Dermis blood vessel endothelial cell (primary cell): ENCODE results near the gene RFTN1. TPM values are rescaled to one million over a fixed set of nuclear protein-coding genes. Genes with fewer than 3 reads are reported as not detected.

Experiments
- DNase-seq: peaks from one replicate; pipeline ENCODE4 v3.0.0; 2010
- total RNA-seq: library from RNA; depleted of rRNA; stranded (reverse); fragments of >200 nt; gene quantifications from 2 replicates; pipeline ENCODE4 v1.2.3, GENCODE V29; 2014

The RFTN1 gene
- total RNA-seq, 1 donor from 2014 or later, result 47.8 TPM

- peak; percentile 40 for DNase-seq
Observed at GRCh38 chr3:16427103-16427965, 86.2 kb downstream of the RFTN1 start.

- DNase-seq, result no peak
Observed at GRCh38 chr3:16426665-16427064, 86.8 kb downstream of the RFTN1 start.

- no peak for DNase-seq
Observed at GRCh38 chr3:16426029-16426400, 87.5 kb downstream of the RFTN1 start.

GRCh38 chr3:16425398-16426028 is 88.0 kb downstream of the RFTN1 start:
- no peak for DNase-seq

- no peak for DNase-seq
Observed at GRCh38 chr3:16423947-16424673, 89.4 kb downstream of the RFTN1 start.

- no peak for DNase-seq
Observed at GRCh38 chr3:16423298-16423697, 90.2 kb downstream of the RFTN1 start.

- DNase-seq, result peak; percentile 28
Observed at GRCh38 chr3:16419640-16420241, 93.8 kb downstream of the RFTN1 start.

GRCh38 chr3:16417945-16418739 is 95.4 kb downstream of the RFTN1 start:
- no peak for DNase-seq

GRCh38 chr3:16415911-16416476 is 97.5 kb downstream of the RFTN1 start:
- DNase-seq, result no peak

- DNase-seq, result no peak
Observed at GRCh38 chr3:16413321-16413720, 100.2 kb downstream of the RFTN1 start.

GRCh38 chr3:16412192-16412800 is 101.2 kb downstream of the RFTN1 start:
- DNase-seq, result no peak

GRCh38 chr3:16411441-16411840 is 102.1 kb downstream of the RFTN1 start:
- DNase-seq, result no peak

- DNase-seq, result no peak
Observed at GRCh38 chr3:16410659-16411058, 102.8 kb downstream of the RFTN1 start.

- no peak for DNase-seq
Observed at GRCh38 chr3:16409032-16409431, 104.5 kb downstream of the RFTN1 start.

- DNase-seq, result no peak
Observed at GRCh38 chr3:16407366-16407765, 106.1 kb downstream of the RFTN1 start.

GRCh38 chr3:16406579-16406978 is 106.9 kb downstream of the RFTN1 start:
- DNase-seq, result no peak

- DNase-seq, result no peak
Observed at GRCh38 chr3:16406166-16406565, 107.3 kb downstream of the RFTN1 start.

GRCh38 chr3:16404349-16404895 is 109.1 kb downstream of the RFTN1 start:
- no peak for DNase-seq

GRCh38 chr3:16402451-16402850 is 111.0 kb downstream of the RFTN1 start:
- no peak for DNase-seq

GRCh38 chr3:16401273-16401672 is 112.2 kb downstream of the RFTN1 start:
- no peak for DNase-seq
